Measurements from ENCODE around the gene ERBB2.
A peak's percentile ranks its signal among the peaks of the same experiment; 100 is the strongest.

ERBB2 gene

GRCh38 chr17:39769974-39770587 lies 70.2 kb downstream of the ERBB2 start:
- peak; percentile 97 for DNase-seq

- no peak for DNase-seq
Measured at GRCh38 chr17:39772415-39772814, 72.6 kb downstream of the ERBB2 start.

- DNase-seq, result peak; percentile 49
Measured at GRCh38 chr17:39772987-39773934, 73.4 kb downstream of the ERBB2 start.

- DNase-seq, result peak; percentile 52
Measured at GRCh38 chr17:39774047-39774446, 74.2 kb downstream of the ERBB2 start.

GRCh38 chr17:39775031-39775430 lies 75.2 kb downstream of the ERBB2 start:
- DNase-seq, result no peak

GRCh38 chr17:39776252-39776651 lies 76.4 kb downstream of the ERBB2 start:
- DNase-seq, result peak; percentile 64

- DNase-seq, result peak; percentile 91
Measured at GRCh38 chr17:39777534-39778365, 77.9 kb downstream of the ERBB2 start.

Data from CD4-positive, alpha-beta T cell treated with Interleukin-4 for 4 hours (primary cell).